ENCODE measurements around the gene DNM1. TPM values are rescaled to one million over a fixed set of nuclear protein-coding genes. Genes with fewer than 3 reads are reported as not detected.

DNM1 gene
- total and polyA plus RNA-seq, 2 of the 8 experiments (the other 6 are each of a cell fraction or from before 2014, with no cell fraction given), result 34.3 to 62.7 TPM

DNA sequence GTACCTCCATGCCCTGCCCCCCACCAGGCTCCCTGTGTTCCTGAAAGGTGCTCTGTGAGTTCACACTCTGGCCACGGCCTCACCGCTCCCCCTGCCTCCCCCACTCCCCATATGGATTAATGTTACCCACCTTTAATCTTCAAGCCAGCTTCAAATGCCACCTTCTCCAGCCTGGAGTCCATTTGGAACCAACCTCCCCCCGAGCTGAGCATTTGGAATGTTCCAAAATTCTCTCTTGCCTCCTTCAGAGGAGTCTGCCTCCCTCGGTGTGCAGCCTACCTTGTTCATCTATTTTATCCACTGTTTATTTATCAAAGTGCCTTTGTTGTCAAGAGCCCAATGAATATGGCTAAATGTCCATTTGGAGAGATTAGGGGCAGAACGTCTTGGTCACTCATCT lies 68.3 kb downstream of the DNM1 start (continued):
- TF ChIP-seq RBBP5 (IDR thresholded peaks at IDR 0.05; ENCODE audit: borderline replicate concordance, low read depth, low read length) (no peak), PHF8 (conservative IDR thresholded peaks at IDR 0.05; ENCODE audit: low read depth, low read length) (no peak), JUND (IDR thresholded peaks at IDR 0.05; ENCODE audit: low read length) (no peak), TEAD4 (IDR thresholded peaks at IDR 0.05; ENCODE audit: low read depth, low read length) (no peak), KDM4A (IDR thresholded peaks at IDR 0.05; ENCODE audit: low read depth, low read length, severe bottlenecking) (no peak)
- TF ChIP-seq, protein P1, sequence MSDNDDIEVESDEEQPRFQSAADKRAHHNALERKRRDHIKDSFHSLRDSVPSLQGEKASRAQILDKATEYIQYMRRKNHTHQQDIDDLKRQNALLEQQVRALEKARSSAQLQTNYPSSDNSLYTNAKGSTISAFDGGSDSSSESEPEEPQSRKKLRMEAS (IDR thresholded peaks at IDR 0.05), result no peak
